Esophagus squamous epithelium (tissue), 5 donors: Measurements from ENCODE around the gene NEMP1. TPM values are rescaled to one million over a fixed set of nuclear protein-coding genes. Genes with fewer than 3 reads are reported as not detected.
A peak's percentile ranks its signal among the peaks of the same experiment; 100 is the strongest.

Experiments used
- DNase-seq: peaks from one replicate; lab custom pipeline; 2025; lab: John Stamatoyannopoulos, UW
- H3K27ac ChIP-seq, 4 donors: fragments of 200-600 bp; sonication (generic); one replicate each; pipeline ENCODE4 v1.5.1; 2016 to 2019; ENCODE audit warnings: mild to moderate bottlenecking in 1 of 4
- H3K27me3 ChIP-seq, 4 donors: fragments of 200-600 bp; sonication (generic); 1 replicate in 3 of 4; 2 replicates in 1 of 4; pipeline versions ENCODE4 v1.5.1 to v1.6.0; 2017 to 2021; ENCODE audit warnings: antibody characterized with exemption in 1 of 4
- H3K36me3 ChIP-seq, 3 donors: fragments of 200-600 bp; sonication (generic); one replicate each; pipeline ENCODE4 v1.5.1; 2016 to 2019
- H3K4me1 ChIP-seq, 3 donors: fragments of 200-600 bp; sonication (generic); one replicate each; pipeline ENCODE4 v1.5.1; 2017 to 2019
- H3K4me3 ChIP-seq, 4 donors: fragments of 200-600 bp; sonication (generic); 1 replicate in 3 of 4; 2 replicates in 1 of 4; pipeline ENCODE4 v1.5.1; 2016 to 2019; ENCODE audit warnings: mild to moderate bottlenecking in 2 of 4, moderate library complexity in 1 of 4
- H3K9me3 ChIP-seq, 3 donors: fragments of 200-600 bp; sonication (generic); one replicate each; pipeline ENCODE4 v1.5.1; 2016 to 2019
- POLR2A ChIP-seq, 4 donors: fragments of 450-650 bp; IDR thresholded peaks; one replicate each; pipeline ENCODE4 v1.6.1; 2017; ENCODE audit warnings: antibody characterized with exemption in 4 of 4, mild to moderate bottlenecking in 4 of 4, moderate library complexity in 3 of 4
- whole genome bisulfite sequencing, 2 donors: methylation state at CpG; one replicate each; pipeline ENCODE4 v1.1.5; 2018; 5-methylcytosine and 5-hydroxymethylcytosine counted together
- intact Hi-C: fragments of 100-400 bp; cut with DNase I; formaldehyde crosslinking; loops from one replicate; pipeline ENCODE4 v1.15.0; 2022
- total RNA-seq, 4 donors: library from RNA; depleted of rRNA; stranded (reverse); fragments of >200 nt; gene quantifications; one replicate each; pipeline ENCODE4 v1.1.0, GENCODE V29; 2016
- TF ChIP-seq, protein P1 (sequence below), 6 experiments: fragments of 450-650 bp in 4 of 6; fragments of 200-600 bp in 2 of 6; sonication (generic) in 2 of 6; IDR thresholded peaks; one replicate each; pipeline ENCODE4 v1.5.1; 2016 to 2019; ENCODE audit warnings: antibody characterized with exemption in 6 of 6, mild to moderate bottlenecking in 4 of 6, moderate library complexity in 4 of 6
- donor health status: DM: yes; HTN: yes; CAD: no.

NEMP1 gene
- total RNA-seq, 4 donors from 2014 or later, result 4.1 to 7.6 (median 6.7) TPM

- Histone ChIP-seq H3K4me3 (no peak overlapping the region), H3K27ac (peak overlapping the region in 1 of 4 donors; percentile 19), H3K36me3 (no peaks in the 10 kb centered on the region), H3K9me3 (no peaks in the 10 kb centered on the region), H3K27me3 (no peaks in the 10 kb centered on the region), H3K4me1 (no peaks in the 10 kb centered on the region)
- DNase-seq, result no peak
- intact Hi-C loops, result no loop called here
- 25 to 30% methylated on average over 1 of the region's 1 CpG for WGBS, 2 donors
- no peak for TF ChIP-seq POLR2A (IDR thresholded peaks at IDR 0.05)
- TF ChIP-seq, protein P1, sequence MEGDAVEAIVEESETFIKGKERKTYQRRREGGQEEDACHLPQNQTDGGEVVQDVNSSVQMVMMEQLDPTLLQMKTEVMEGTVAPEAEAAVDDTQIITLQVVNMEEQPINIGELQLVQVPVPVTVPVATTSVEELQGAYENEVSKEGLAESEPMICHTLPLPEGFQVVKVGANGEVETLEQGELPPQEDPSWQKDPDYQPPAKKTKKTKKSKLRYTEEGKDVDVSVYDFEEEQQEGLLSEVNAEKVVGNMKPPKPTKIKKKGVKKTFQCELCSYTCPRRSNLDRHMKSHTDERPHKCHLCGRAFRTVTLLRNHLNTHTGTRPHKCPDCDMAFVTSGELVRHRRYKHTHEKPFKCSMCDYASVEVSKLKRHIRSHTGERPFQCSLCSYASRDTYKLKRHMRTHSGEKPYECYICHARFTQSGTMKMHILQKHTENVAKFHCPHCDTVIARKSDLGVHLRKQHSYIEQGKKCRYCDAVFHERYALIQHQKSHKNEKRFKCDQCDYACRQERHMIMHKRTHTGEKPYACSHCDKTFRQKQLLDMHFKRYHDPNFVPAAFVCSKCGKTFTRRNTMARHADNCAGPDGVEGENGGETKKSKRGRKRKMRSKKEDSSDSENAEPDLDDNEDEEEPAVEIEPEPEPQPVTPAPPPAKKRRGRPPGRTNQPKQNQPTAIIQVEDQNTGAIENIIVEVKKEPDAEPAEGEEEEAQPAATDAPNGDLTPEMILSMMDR (IDR thresholded peaks at IDR 0.05), result peak in 1 of 6 experiments; percentile 3
Measured at GRCh38 chr12:57118711-57119271, 40.2 kb upstream of the NEMP1 start.

DNA sequence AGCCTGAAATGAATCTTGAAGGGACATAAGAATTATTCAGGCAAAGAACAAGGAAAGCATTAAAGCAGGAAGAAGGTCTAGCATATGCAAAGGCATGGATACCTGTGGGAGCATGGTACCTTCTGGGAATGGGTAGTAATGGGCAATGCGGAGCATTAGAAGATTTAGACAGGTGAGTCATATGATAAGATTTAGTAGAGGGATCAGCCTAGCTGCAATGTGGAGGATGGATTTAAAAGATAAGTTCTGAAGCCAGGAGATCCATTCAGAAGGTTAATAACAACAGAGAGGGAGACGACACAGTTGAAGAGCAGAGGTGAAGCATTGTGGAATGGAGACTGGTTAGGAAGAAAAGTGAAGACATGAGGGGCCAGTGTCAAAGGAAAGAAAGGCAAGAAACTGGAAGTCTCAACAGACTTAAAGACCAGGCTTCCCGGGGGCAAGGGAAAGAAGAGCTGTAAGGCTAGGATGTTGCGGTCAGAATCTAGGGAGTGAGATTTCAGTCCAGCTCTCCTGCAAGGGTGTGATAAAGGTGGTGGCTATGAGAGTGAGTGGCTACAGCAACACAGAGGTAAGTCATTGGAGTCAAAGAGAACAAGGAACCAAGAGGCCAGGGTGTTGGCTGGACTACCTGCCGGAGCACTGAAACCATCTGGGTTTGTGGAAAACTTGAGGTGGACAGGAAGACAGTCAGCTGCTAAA is 38.1 kb upstream of the NEMP1 start:
- H3K4me3 ChIP-seq, result no peak overlapping the region
- H3K9me3 ChIP-seq, result no peaks in the 10 kb centered on the region
- H3K4me1 ChIP-seq, result peaks cover 5 to 12% (median 7%) of the 10 kb centered on the region in 3 donors
- intact Hi-C loops, result no loop called here
- TF ChIP-seq, protein P1 (IDR thresholded peaks at IDR 0.05), result no peak
- TF ChIP-seq POLR2A (IDR thresholded peaks at IDR 0.05), result no peak
- no peaks in the 10 kb centered on the region for H3K27me3 ChIP-seq
- H3K36me3 ChIP-seq, result no peaks in the 10 kb centered on the region
- H3K27ac ChIP-seq, result no peak overlapping the region
- 87 to 92% methylated on average over 4 to 5 of the region's 5 CpGs for WGBS, 2 donors
- DNase-seq, result no peak

DNA sequence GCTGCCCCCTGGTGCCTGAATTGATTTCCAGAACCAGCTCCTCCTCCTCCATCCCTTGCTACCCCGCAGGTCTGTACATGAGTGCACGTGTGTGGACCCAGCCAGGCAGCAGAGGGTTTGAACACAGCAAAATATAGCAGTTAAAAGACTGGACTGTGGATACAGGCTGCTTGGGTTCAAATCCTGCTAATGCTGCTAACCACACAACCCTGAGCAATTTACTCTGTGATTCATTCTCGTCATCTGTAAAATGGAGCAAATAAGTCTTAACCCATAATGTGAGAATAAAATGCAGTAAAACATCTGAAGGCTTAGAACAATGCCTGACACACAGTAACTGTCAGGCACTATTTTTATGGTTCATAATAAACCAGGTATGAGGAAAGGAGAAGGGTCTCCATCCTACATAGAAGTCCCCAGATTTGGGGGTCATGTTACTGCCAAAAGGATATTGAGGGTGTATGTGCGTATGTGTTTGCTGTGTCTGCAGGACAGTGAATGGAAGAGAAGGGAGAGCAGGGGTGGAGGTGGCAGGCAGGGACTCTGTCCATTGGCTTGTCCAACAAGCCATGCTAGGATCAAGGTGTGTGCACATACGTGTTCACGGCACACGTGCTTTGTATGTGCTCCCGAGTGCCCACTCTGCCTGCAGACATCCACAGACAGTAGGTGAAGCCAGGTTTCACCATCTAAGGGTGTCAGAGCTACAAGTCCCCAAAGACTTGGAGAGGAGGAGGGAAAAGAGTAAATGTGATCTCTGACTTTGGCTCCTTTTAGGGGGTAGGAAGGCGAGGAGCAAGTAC is 34.1 kb upstream of the NEMP1 start:
- intact Hi-C loops, result loop anchor here (2.0 kb wide), 1 partner anchor 42 kb away; no protein-coding TSS in a partner anchor
- H3K4me3 ChIP-seq, result peak overlapping the region in 3 of 4 donors; percentile 68 to 79 (median 69)
- WGBS, 2 donors, result 65 to 68% methylated on average over 8 to 9 of the region's 9 CpGs

DNA sequence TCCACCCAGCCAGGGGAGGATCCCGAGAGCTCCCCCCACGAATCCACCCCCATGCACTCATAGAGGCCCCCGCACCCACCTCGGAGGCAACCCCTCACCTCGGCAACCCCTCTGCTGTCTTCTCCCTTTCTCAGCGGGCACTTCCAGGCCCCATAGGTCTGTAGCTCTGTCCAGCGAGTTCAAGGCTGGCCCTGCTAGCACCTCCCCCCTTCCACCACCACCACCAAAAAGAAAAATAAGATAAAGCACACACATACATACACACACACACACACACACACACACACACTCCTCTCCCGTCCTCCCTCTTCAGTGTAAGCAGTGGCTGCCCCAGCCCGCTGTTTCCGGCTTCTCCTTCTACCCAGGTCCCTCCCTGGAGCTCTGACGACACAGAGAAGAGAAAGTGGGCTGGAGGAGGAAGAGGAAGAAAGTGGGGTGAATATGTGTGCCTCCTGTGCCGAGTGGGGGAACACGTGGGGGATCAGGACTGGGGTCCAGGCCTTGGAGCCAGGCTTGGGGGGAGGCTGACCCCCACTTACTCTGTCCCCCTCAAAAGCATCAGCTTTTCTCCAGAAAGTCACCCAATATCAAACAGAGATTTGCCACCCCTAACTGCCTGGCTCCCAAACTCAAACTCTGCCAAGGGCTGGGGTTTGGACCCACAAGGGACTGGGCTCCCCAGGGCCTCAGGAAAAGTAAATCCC is 32.6 kb upstream of the NEMP1 start, which contains the start of gene STAT6:
TSS of gene STAT6 (minus strand) at position 332 of the 704 bp plus-strand sequence. CDS start 3,084 bp downstream, outside the sequence.
- Histone ChIP-seq H3K9me3 (no peaks in the 10 kb centered on the region), H3K36me3 (peaks cover 7 to 32% (median 8%) of the 10 kb centered on the region in 3 donors), H3K27me3 (no peaks in the 10 kb centered on the region), H3K27ac (peak within 1 kb of the TSS; percentile 98 to 99 (median 99)), H3K4me1 (peaks cover 32 to 59% (median 32%) of the 10 kb centered on the region in 3 donors), H3K4me3 (peak within 1 kb of the TSS; percentile 66 to 79 (median 68))
- TF ChIP-seq, protein P1 (IDR thresholded peaks at IDR 0.05), result peak in 2 of 6 experiments; percentile 22 to 26
- TF ChIP-seq POLR2A (IDR thresholded peaks at IDR 0.05), result peak in 3 of 4 donors; percentile 11 to 84 (median 74)
- DNase-seq, result peak; percentile 81
- intact Hi-C loops, result no loop called here
- 4 to 7% methylated on average over 8 to 9 of the region's 13 CpGs for WGBS, 2 donors

More for the DNA sequence above, 34.1 kb upstream of the NEMP1 start:
- TF ChIP-seq, protein P1 (IDR thresholded peaks at IDR 0.05), result peak in 4 of 6 experiments; percentile 69 to 95 (median 87)
- no peak for TF ChIP-seq POLR2A (IDR thresholded peaks at IDR 0.05)
- no peaks in the 10 kb centered on the region for H3K9me3 ChIP-seq
- H3K27me3 ChIP-seq, result no peaks in the 10 kb centered on the region
- H3K27ac ChIP-seq, result peak overlapping the region; percentile 98 to 99 (median 99)
- no peak for DNase-seq
- H3K36me3 ChIP-seq, result peaks cover 0 to 17% (median 0%) of the 10 kb centered on the region in 3 donors
- H3K4me1 ChIP-seq, result peaks cover 26 to 44% (median 31%) of the 10 kb centered on the region in 3 donors
